NCI-H2227 treated with DMSO at 0.1 percent for 48 hours (cell line): Measurements from ENCODE around the gene RPN2.
"Not testable (repeated sequence)": the region's sequence is repeated elsewhere in the genome, so short reads cannot be mapped to it uniquely, and the experiment has no call there.

Source experiments
- DNase-seq: peaks from one replicate; lab custom pipeline; 2025; lab: John Stamatoyannopoulos, UW

RPN2 gene

DNA sequence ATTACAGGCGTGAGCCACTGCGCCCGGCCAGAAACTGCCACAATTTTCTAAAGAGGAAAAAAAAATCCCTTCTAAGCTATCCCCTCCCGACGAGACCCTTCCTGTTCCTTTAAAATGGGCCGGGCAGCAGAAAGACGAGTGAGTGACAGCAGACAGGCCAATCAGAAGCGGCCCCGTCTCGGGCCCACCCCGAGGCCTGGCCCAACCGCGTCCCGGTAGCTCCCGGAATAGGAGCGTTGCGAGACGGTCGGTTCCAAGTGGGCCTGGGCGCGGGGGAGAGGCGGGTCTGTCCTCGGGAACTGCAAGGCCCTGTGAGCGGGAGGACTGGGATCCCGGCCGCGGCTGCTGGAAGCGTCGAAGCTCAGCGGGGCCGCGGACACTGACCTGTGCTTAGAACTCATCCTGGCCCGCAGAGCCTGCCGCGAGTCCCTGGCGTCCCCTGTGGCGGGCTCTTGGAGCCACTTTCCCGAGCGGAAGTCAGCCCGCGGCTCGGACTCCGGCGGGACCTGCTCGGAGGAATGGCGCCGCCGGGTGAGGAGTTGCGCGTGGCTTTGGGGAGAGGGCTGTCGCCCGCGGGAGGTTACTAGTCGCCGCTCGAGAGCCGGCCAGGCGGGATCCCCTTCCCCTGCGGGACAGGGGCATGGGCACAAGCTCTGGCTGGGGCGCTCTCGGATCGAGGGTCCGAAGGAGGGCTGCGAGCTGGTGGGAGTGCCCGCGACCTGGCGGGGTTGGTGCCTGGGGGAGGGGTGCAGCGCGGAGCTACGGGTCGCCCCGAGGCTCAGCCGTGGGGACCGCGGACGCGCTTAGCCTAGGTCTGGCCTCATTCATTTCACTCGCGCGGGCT lies at the start of gene RPN2, which contains the start of gene MROH8:
Gene RPN2 (plus strand): TSS at position 492 of the 844 bp plus-strand sequence. CDS start 27 bp downstream, at position 519.
Gene MROH8 (minus strand): TSS at position 710 of the 844 bp plus-strand sequence.
- peak; percentile 96 for DNase-seq

GRCh38 chr20:37131486-37131885 lies 47.6 kb upstream of the RPN2 start:
- DNase-seq, result no peak

- no peak for DNase-seq
Observed at GRCh38 chr20:37133952-37134351, 45.2 kb upstream of the RPN2 start.

GRCh38 chr20:37137547-37137946 lies 41.6 kb upstream of the RPN2 start:
- DNase-seq, result no peak

DNA sequence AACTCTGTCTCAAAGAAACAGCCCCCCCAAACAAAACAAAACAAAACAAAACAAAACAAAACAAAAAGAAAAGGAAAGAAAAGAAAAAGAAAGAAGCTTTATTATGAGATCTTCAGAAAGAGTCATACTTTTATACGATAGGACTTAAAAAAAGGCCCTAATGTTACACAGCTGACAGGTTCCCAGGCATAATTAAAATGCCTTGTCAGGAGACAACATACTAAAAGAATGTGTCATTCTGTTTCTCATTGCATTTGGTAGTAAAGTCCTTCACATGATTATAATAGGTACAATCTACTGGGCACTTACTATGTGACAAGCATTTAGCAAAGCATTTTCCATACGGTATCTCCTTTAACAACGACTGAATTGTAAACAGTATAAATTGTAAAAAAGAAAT lies 36.4 kb upstream of the RPN2 start:
- no peak for DNase-seq

DNA sequence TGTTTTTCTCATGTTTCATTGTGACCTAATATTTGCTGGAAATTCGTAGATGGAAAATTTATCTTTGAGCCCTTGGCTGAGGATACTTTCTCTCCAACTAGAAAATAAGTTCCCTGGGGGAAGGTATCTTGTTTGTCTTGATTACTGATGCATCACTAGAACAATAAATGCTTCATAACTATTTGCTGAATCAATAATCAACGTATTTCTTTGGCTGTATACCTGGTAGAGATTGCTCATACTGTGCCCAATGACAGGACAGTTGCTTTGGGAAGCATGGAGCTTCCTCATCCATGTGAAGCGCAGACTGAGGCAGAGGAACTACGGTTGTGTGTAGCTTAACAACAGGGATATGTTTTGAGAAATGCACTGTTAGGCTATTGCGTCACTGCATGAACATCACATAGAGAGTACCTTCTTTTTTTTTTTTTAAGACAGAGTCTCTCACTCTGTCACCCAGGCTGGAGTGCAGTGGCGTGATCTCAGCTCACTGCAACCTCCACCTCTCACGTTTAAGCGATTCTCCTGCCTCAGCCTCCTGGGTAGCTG lies 34.2 kb upstream of the RPN2 start:
- DNase-seq, result no peak

DNA sequence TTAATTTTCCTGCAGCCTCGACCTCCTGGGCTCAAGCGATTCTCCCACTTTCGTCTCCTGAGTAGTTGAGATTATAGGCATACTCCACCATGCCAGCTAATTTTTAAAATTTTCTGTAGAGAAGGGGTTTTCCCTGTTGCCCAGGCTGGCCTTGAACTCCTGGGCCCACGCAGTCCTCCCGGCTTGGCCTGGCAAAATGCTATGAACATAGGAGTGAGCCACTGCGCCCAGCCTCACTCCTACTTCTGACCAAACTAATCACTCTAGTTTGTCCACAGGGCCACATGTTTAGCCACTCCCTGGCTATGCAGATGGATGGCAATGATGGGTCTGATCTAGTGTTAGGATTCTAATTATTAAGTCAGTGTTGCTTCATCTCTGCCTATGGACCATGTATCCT lies 31.9 kb upstream of the RPN2 start:
- DNase-seq, result no peak

DNA sequence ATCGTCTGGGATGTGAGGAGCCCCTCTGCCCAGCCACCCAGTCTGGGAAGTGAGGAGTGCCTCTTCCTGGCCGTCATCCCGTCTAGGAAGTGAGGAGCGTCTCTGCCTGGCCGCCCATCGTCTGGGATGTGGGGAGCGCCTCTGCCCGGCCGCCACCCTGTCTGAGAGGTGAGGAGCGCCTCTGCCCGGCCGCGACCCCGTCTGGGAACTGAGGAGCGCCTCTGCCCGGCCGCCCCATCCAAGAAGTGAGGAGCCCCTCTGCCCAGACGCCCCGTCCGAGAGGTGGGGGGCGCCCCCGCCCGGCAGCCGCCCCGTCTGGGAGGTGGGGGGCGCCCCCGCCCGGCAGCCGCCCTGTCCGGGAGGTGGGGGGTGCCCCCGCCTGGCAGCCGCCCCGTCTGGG lies 28.3 kb upstream of the RPN2 start:
- DNase-seq, result not testable (repeated sequence)

DNA sequence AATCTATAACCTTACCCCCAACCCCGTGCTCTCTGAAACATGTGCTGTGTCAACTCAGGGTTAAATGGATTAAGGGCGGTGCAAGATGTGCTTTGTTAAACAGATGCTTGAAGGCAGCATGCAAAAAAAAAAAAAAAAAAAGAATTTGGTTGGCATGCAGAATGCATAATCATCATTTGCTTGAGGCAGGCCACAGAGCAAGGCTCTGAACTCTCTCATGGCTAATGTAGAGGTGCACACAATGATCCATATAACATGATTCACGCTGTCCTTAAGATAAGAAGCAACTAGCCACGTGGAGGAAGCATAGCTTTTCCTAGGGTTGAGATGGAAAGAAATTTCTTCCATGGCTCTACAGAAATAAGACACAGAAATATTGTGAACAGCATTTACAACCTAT lies 27.6 kb upstream of the RPN2 start:
- no peak for DNase-seq

DNA sequence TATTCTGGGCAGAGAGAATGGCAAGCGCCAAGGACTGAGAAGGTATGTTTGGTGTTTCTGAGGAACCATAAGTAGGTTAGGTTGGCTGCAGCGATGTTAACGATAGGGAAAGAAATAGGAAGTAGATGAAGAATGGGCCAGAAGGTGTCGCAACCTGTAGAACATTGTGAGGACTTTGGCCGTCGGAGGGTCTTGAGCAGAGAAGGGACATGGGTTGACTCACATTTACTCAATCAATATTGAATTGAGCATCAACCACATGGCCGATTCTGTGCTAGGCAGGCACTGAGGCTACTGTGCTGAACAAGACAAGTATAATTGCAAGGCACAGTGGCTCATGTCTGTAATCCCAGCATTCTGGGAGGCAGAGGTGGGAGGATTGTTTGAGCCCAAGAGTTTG lies 26.8 kb upstream of the RPN2 start:
- no peak for DNase-seq

GRCh38 chr20:37154684-37155298 lies 24.3 kb upstream of the RPN2 start:
- DNase-seq, result no peak

DNA sequence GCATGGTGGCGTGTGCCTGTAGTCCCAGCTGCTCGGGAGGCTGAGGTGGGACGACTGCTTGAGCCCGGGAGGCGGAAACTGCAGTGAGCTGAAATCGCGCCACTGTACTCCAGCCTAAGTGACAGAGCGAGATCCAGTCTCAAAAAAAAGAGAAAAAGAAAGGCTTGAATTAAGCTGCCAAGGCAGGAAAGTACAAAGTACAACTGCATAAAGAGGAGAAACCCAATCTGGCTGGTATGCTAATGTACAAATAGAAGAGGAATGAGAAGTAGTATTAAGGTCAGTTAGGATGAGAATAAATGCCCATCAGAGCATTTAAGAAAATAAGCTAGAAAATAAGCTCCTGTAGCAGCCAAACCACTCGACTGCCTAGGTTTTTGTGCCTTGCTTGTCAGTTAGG lies 23.1 kb upstream of the RPN2 start:
- no peak for DNase-seq

GRCh38 chr20:37158248-37158647 lies 20.9 kb upstream of the RPN2 start:
- DNase-seq, result no peak

- no peak for DNase-seq
Observed at GRCh38 chr20:37160683-37161082, 18.4 kb upstream of the RPN2 start.

- no peak for DNase-seq
Observed at GRCh38 chr20:37161830-37162549, 17.1 kb upstream of the RPN2 start.

GRCh38 chr20:37162646-37163045 lies 16.5 kb upstream of the RPN2 start:
- no peak for DNase-seq

GRCh38 chr20:37163832-37164554 lies 15.1 kb upstream of the RPN2 start:
- DNase-seq, result no peak

GRCh38 chr20:37165031-37165430 lies 14.1 kb upstream of the RPN2 start:
- DNase-seq, result no peak

DNA sequence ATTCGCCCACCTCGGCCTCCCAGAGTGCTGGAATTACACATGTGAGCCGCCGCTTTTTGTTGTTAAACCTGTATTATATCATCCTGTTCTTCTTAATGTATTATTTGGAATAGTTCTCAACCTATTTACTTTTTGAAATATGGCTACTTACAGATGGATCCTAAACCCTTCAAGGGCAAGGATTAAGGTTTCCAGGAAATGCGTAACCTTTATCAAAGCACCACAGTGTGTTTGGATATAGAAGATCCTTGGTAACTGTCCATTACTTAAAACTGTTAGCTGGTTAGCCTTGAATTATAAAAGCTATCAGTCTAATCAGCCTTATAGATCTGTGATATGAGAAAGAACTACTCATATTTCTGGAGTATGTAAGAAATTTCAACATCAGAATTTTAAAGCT lies 12.3 kb upstream of the RPN2 start:
- DNase-seq, result no peak

GRCh38 chr20:37172836-37173235 lies 6.3 kb upstream of the RPN2 start:
- no peak for DNase-seq

GRCh38 chr20:37179683-37180524 lies 774 bp downstream of the RPN2 start:
- no peak for DNase-seq
